GM10248 (cell line): ENCODE measurements around the gene ZNF26.
"Not testable (repeated sequence)": the region's sequence is repeated elsewhere in the genome, so short reads cannot be mapped to it uniquely, and the experiment has no call there.

Experiments used
- CTCF ChIA-PET: fragments of 300-600 bp; sonication (Branson Sonifier 250); formaldehyde crosslinking; extraction: SDS; loops from one replicate; lab custom pipeline; 2021; ENCODE audit warnings: antibody characterized with exemption; lab: Yijun Ruan, JAX
- POLR2A ChIA-PET: fragments of 350-650 bp; sonication (Branson Sonifier 250); formaldehyde crosslinking; extraction: SDS; loops from one replicate; lab custom pipeline; 2020; ENCODE audit warnings: antibody characterized with exemption; lab: Yijun Ruan, JAX
- DNase-seq: peaks from one replicate; pipeline ENCODE4 v3.0.0; 2012; ENCODE audit errors: extremely low spot score
- TF ChIP-seq, protein P1 (sequence below): IDR thresholded peaks from 2 replicates; pipeline ENCODE4 v1.5.1; 2012; ENCODE audit warnings: mild to moderate bottlenecking, low read depth; ENCODE audit errors: extremely low read depth, missing control alignments, control extremely low read depth

ZNF26 gene

DNA sequence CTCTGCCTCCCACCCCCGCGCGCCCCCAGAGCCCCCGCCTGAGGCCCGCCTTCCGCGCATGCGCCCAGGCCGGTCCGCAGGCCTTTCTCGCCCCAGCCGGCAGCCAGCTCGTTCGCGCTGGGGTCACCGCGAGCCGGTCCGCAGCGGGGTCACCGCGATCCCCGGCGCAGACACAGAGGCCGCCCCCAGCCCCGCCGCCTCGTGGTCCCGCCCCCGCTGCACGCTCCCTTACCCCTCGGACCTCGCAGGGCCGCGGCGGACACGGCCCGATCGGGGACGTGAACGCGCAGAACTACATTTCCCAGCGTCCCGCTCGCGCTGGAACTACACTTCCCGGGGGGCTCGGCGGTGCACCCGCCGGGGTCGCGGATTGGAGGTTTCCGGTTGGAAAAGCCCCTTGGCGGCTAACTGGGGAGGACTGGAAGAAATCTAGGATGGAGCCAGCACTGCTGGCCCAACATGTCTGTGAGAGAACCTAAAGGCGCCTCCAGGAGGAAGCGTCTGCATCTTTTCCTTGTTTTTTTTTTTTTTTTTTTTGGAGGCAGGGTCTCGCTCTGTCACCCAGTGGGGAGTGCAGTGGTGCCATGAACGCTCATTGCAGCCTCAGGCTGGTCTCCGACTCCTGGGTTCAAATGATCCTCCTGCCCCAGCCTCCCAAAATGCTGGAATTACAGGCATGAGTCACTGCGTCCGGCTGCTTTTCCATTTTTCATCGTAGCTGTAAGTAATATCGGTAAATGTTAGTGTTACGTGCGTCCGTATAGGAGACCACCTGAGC lies 30.0 kb upstream of the ZNF26 start, which contains the start of gene ZNF605:
Gene ZNF605 (minus strand): TSS at position 296 of the 778 bp plus-strand sequence. CDS start 10,671 bp downstream, outside the sequence.
- POLR2A ChIA-PET = interaction anchor here (0.8 kb wide), 1 partner anchor 69 kb away, joined by 4 read pairs; the partner anchor contains the start of gene CHFR
- peak; percentile 94 for DNase-seq
- CTCF ChIA-PET = interaction anchor here (1.4 to 1.7 kb wide), 3 partner anchors 9 to 29 kb away, joined by 3 to 7 read pairs (median 4); no protein-coding TSS in a partner anchor
- TF ChIP-seq, protein P1, sequence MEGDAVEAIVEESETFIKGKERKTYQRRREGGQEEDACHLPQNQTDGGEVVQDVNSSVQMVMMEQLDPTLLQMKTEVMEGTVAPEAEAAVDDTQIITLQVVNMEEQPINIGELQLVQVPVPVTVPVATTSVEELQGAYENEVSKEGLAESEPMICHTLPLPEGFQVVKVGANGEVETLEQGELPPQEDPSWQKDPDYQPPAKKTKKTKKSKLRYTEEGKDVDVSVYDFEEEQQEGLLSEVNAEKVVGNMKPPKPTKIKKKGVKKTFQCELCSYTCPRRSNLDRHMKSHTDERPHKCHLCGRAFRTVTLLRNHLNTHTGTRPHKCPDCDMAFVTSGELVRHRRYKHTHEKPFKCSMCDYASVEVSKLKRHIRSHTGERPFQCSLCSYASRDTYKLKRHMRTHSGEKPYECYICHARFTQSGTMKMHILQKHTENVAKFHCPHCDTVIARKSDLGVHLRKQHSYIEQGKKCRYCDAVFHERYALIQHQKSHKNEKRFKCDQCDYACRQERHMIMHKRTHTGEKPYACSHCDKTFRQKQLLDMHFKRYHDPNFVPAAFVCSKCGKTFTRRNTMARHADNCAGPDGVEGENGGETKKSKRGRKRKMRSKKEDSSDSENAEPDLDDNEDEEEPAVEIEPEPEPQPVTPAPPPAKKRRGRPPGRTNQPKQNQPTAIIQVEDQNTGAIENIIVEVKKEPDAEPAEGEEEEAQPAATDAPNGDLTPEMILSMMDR = no peak

GRCh38 chr12:132961790-132962189 lies 24.4 kb upstream of the ZNF26 start:
- POLR2A ChIA-PET, CTCF ChIA-PET, DNase-seq: not testable (repeated sequence)

GRCh38 chr12:132963947-132964346 lies 22.2 kb upstream of the ZNF26 start:
- CTCF ChIA-PET = interaction anchor here (1.2 kb wide), 1 partner anchor 267 kb away, joined by 3 read pairs; no protein-coding TSS in a partner anchor
- not testable (repeated sequence) for DNase-seq

DNA sequence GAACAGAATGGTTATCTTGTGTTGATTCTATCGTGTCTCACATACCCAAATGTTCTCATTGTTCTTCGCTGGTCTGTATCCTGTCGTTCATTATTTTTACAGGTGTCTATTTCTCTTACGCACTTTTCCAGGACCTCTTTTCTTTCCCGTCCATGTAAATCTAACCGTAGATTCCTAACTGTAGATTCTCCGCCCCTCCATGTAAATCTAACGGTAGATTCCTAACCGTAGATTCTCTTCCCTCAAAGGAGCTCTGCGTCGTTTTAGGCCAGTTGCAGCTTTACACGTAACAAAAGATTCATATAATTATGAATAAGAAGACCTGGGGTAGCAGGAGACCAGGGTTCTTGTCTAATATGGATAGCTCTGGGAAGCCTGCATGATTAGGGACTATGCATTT lies 20.4 kb upstream of the ZNF26 start:
- no peak for DNase-seq
- ChIA-PET POLR2A (no interaction called here), CTCF (interaction anchor here (1.0 kb wide), 1 partner anchor 144 kb away, joined by 3 read pairs; no protein-coding TSS in a partner anchor)
- TF ChIP-seq, protein P1 = no peak

More at GRCh38 chr12:132963947-132964346, 22.2 kb upstream of the ZNF26 start:
- POLR2A ChIA-PET = not testable (repeated sequence)

- DNase-seq = no peak
- POLR2A ChIA-PET = no interaction called here
- TF ChIP-seq, protein P1 = no peak
- CTCF ChIA-PET = interaction anchor here (1.0 to 1.3 kb wide), 2 partner anchors 10 to 143 kb away, joined by 3 to 4 read pairs; partner anchors contain the start of gene ZNF605
Observed at GRCh38 chr12:132966676-132967415, 19.3 kb upstream of the ZNF26 start.

DNA sequence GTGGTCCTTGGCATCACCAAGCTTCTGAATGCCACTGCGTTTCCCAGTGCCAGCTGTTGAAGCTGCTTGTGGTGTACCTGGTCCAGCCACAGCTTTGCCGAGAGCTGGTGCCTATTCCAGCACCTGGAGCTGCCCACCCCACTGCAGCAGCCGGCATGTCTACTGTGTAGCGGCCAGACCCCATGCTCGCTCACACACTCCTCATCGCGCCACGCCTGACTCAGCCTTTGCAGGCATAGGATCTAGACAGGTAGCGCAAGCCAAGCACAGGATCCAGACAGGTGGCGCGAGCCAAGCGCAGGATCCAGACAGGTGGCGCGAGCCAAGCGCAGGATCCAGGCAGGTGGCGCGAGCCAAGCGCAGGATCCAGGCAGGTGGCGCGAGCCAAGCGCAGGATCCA lies 18.4 kb upstream of the ZNF26 start:
- TF ChIP-seq, protein P1 = no peak
- CTCF ChIA-PET = interaction anchor here (1.3 kb wide), 1 partner anchor 11 kb away, joined by 4 read pairs; the partner anchor contains the start of gene ZNF605
- DNase-seq = no peak
- POLR2A ChIA-PET = no interaction called here

DNA sequence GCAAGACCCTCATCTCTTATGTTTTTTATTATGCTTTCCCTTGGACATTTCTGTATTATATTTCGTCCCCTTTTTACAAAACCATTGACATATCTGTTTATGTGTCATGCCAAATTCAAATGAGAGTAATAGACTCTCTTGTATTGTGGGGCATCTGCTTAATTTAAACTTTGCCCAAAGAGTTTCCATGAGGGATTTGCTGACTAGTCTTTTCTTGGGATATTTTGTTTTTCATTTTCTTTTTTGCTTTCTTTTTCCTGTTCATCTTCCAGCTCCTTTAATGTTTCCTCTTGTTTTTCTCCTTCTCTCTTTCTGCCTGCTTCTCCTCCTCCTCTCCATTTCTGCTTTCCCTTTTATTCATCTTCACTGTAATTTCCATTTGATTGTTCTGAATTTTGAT lies 13.8 kb upstream of the ZNF26 start:
- TF ChIP-seq, protein P1 = no peak
- CTCF ChIA-PET = no interaction called here
- POLR2A ChIA-PET = no interaction called here

More for the DNA sequence above, 13.8 kb upstream of the ZNF26 start:
- no peak for DNase-seq
